Left colon (tissue), 2 donors: ENCODE results near the gene TP53I11. TPM values are rescaled to one million over a fixed set of nuclear protein-coding genes. Genes with fewer than 3 reads are reported as not detected.

ENCODE experiments used
- ATAC-seq: fragments of 200-7000 bp; cut with Tn5 transposase; one replicate; pipeline ENCODE4 v1.9.1; 2020; ENCODE audit warnings: mild to moderate bottlenecking, moderate library complexity
- DNase-seq, 2 donors: peaks; one replicate each; pipeline ENCODE4 v3.0.0-alpha.2; 2020
- intact Hi-C, 2 donors: fragments of 100-400 bp; cut with DNase I in 1 of 2; cut with micrococcal nuclease in 1 of 2; formaldehyde crosslinking; loops; one replicate each; pipeline versions ENCODE4 v1.11.2 to v1.14.0; 2022; cut with DNase I, micrococcal nuclease
- total RNA-seq, 2 donors: library from RNA; stranded (reverse); fragmentation: NEBNext Ultra II Directional; extraction: Animal tissue kit (Norgen Biotek cat#: 25700); gene quantifications; one replicate each; pipeline ENCODE4 v1.2.1, GENCODE V29; 2021
- donor health status: DM: no; HTN: no; CAD: no.
- donor health status: DM: yes; HTN: yes; CAD: no.

TP53I11 gene
- total RNA-seq, 2 donors from 2014 or later = 69.8 to 91.7 TPM

DNA sequence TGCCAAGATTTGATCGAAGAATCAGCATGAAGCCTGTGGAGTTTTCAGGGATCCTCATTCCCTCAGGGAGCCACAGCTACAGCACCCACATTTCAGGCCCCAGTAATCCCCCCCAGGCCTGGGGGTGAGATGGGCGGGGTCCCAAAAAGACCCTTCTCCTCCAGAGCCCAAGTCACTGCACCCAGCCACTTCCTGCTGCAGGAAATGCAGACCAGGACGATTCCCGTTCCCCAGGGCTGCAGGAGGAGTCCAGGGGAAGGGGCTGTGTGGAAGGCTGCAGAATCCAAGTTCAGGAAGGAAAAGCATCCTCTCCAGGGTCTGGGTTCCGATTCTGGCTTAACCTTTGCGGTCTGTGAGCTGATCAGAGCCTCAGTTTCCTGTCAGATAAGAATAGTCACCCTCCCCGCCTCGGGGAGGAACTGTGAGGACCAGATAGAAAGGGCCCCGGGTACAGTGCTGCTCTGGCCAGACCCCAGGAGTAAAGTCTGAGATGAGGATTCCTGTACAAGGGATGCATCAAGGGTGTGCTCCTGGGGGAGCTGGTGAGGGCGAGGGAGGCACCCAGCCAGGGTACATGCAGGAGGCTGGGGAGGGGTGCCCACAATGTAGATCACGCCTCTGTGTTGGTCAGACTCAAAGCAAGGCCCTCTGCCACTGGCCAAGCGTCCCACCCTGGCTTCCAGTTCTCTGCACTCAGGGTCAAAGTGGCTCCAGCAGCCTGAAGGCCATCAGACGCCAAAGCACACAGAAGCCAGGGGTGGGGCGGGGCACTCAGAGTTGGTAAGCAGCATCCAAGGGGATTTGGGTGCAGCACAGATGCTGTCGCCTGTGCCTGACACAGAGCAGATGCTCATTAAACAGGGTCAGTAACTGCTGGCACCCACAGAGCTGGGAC lies 30.1 kb upstream of the TP53I11 start:
- intact Hi-C loops = no loop called here
- ATAC-seq (no peak), DNase-seq (peak; percentile 56 to 60)

DNA sequence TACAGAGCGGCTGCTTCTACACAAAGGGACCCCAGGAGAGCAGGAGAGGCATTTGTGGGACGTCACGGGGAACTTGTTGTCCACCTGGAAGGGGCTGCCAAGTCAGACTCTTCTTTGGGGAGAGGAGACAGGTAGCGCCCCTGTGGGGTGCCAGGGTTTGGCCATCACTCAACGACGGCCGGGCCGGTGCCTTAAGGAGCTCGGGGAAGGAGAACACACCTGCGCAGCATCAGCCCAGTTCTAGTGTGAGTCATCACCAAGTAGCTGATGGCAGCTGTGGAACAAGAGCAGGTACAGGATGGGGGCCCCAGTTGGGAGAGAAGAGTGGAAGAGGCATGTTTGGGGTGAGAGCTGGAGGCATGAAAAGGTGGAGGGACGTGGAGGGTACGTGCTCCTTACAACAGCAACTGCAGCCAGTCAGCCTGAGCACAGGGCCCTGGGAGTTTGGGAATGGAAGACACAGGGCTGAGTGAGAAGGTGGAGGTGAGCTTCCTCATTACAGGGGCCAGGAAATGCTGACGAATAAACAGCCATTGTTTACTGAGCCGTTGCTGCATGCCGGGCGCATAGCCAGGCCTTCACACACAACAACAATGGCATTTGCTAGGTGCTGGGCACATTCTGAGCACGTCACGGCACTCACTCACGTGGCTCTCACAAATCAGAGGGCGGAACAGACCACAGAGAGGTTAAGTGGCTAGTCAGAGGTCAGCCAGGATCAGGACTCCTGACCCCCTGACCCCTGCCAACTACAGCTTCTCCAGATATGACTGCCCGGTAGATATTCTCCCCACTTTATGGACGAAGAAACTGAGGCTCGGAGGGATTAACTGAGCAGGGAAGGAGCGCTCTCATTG lies 29.1 kb upstream of the TP53I11 start:
- intact Hi-C loops = no loop called here
- DNase-seq (peak; percentile 86 to 90), ATAC-seq (peak; percentile 68)

DNA sequence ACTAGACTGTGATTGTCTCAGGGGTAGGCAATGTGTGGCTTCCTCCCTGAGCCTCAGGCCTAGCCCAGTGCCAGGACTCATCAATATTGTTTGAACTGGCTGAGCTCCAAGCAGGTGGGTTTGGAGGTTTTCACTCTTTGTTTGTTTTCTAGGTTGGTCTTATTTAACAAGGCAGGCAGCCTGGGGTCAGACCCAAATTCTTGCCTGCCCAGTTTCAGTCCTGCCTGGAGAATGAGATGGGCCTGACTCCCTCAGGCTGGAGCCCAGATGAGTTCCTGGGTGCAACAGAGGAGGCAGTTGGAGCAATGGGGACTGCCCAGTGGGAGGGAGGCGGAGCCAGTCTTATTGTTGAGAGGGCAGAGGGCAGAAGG lies 28.3 kb upstream of the TP53I11 start:
- DNase-seq = peak; percentile 75 to 89
- peak; percentile 70 for ATAC-seq
- intact Hi-C loops = no loop called here

DNA sequence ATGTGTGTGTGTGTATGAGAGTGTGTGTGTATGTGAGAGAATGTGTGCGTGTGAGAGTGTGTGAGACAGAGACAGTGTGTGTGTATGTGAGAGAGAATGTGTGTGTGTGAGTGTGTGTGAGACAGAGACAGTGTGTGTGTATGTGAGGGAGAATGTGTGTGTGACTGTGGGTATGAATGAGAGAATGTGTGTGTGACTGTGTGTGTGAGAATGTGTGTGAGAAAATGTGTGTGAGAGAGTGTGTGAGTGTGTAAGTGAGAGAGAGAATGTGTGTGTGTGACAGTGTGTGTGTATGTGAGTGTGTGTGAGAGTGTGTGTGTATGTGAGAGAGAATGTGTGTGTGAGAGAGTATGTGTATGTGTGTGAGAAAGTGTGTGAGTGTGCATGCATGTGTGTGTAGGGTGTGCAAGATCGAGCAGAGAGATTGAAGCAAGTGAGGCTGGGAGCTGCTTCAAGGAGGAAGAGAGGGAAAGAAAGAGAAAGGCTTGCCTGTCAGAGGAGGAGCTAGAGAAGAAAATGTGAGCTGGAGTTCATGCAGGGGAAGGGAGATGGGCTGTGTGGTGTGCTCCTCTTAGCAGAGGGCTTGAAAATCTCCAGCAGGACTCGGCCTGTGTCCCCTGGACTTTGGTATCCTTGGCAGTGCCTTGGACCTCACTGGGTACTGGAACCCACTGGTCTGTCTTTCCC lies 27.7 kb upstream of the TP53I11 start:
- DNase-seq = no peak
- intact Hi-C loops = no loop called here
- ATAC-seq = no peak

DNA sequence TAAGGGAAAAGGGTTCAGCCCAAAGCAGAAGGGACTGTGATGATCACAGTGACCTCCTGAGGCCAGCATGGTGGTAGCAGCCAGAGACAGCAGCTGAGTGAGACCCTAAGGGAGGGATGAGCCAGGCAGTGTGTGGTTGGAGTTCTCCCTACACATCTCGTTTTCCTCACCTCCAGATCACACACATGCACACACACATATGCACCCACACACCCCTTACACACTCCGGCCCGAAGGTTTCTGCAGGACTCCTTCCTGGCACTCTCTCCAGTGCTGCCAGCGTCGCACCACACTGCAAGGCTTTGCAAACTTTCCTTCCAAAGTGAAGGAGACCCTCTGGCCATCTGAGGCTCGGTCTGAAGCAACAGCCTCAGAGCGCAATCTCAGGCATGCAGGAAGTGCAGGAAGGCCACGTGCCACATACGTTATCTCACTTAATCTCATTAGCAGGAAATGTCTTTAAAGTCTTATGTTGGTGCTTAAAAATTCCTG lies 26.9 kb upstream of the TP53I11 start:
- intact Hi-C loops = no loop called here

DNA sequence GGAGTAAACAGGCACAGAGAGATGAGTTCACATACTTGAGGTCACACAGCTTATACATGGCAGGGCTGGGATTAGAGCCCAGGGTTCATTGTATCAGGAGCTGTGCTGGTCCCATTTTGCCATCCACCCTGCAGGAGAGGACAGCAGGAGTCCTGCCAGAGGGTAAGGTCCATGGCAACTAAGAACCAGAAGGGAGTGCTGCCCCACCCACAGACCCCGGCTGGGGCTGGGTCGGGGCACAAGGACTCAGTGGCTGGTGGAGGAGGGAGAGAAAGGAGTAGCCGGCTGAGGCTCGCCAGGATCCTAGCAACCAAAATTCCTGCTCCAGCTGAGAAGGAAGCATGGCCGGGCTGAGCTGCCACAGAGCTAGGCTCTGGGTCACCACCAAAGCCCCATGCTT lies 25.9 kb upstream of the TP53I11 start:
- DNase-seq (peak in 1 of 2 donors; percentile 43), ATAC-seq (peak; percentile 9)
- intact Hi-C loops = no loop called here

More for the DNA sequence above, 26.9 kb upstream of the TP53I11 start:
- DNase-seq (peak in 1 of 2 donors; percentile 56), ATAC-seq (peak; percentile 14)

DNA sequence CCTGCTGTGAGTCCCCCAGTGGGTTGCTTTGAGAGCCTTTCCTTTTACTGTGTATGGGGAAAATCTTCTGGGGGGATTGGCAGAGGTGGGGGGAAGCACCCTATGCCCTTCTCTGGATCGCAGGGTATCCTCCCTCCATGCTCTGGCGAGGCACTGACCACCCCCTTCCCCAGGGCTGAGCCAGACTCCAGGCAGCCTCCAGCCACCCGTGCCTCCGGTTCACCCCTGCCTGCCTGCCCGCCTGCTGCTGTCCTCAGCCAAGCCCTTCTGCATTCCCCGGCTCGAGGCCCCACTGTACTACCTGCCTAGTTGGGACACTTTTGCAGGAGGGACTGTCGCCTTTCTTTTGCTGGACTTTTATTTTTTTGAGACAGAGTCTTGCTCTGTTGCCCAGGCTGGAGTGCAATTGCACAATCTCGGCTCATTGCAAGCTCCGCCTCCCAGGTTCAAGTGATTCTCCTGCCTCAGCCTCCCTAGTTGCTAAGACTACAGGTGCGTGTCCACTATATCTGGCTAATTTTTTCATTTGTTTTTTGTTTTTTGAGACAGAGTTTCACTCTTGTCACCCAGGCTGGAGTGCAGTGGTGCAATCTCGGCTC lies 23.8 kb upstream of the TP53I11 start:
- ATAC-seq (no peak), DNase-seq (no peak)
- intact Hi-C loops = no loop called here

DNA sequence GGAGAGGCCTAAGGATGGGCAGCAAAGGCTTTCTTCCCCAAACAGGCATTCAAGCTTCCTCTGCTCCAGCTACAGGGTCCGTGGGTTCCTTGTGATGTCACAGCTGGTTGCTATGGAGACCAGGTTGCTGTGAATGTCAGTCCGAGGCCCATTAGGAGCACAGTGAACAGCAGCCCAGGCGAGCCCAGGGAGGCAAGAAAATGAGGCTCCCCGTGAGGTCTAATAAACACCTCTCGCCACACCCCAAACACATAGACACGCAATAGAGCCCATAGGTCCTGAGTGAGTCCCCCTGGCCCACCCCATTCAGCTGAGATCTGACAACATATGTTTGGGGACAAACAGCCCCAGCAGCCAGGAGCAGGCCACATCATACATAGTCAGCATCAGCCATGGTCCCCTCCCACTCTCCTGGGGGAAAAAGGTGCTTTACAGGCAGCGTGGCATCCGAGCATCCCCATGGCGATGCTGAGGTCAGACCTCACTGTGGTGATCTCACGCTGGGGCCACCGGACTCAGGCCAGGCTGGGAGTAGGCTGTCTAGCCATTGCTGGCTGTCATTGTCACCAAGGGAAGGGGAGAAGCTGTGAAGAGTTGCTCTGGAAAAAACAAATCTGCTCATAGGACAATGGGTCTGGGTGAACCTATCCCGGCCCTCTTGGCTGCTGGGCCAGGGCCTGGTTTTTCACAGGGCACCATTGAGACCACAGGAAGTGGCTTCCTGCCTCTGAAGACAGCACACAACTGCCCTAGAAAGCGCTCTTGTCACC lies 23.1 kb upstream of the TP53I11 start:
- DNase-seq = no peak
- intact Hi-C loops = no loop called here
- ATAC-seq = no peak

DNA sequence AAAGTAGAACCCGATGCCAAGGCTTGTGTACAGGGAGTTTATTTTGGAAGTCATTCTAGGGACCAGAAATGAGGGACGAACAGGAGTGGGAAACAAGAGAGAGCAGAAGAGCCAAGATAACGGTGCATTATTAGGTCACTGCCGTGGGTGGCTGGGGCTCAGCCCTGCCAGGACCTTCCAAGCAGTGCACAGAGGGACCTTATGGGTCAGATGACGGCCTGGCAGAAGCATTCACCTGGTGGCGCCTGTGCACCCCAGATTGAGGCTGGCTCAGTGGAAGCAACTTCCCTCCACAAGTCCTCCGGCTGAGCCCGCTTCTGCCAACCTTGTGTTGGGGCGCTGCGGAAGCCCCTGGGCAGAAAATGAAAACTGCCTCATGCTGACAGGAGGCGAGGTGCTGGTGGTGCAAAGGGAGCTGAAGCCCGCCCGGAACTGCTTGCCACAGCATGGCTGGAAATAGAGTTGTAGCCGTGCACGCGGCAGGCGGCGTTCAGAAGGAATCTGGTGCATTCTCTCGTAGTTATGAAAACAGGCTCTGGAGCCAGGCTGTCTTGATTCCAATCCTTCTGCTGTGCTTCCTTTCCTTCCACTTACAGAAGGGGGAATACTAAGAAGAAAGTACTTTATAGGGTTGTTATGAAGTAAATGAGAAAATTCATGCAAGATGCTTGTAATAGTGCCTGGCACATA lies 22.2 kb upstream of the TP53I11 start:
- DNase-seq (no peak), ATAC-seq (no peak)
- intact Hi-C loops = no loop called here

DNA sequence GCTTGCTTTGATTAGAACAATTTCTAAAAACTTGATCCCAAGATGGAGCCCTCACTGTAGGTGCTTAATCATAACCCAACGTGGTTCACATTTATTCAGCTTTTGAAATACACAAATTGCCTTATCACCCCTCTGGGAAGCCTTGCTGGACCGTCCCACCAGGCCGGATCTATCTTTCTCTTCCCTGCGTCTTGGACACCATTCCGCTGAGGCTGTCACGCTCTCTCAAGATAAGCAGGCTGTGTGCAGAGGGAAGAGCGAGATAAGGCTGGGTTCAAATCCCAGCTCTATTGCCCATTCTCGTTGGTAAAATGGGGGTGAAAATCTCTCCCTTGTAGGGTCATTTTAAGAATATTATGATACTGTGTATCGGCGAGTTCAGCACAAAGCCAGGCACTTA lies 20.5 kb upstream of the TP53I11 start:
- no peak for DNase-seq
- ATAC-seq = no peak
- intact Hi-C loops = no loop called here

DNA sequence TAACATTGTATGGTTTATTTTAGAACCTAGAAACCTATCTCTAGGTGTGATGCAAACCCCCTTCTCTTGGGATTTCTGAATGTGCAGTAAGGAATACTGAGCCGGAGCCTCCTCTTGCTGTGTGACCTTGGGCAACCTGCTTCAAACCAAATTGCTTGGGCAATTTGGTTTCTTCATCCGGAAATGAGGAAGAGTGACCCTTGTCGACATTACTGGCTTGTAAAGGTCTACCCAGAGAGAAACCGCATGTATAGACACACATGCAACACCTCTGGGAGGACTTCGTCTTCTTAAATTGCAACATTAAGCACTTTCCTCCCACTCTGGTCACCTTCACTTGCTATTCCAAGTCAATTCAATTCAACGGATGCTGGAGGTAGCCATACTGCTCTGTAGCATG lies 19.6 kb upstream of the TP53I11 start:
- no peak for DNase-seq
- intact Hi-C loops = no loop called here
- no peak for ATAC-seq

DNA sequence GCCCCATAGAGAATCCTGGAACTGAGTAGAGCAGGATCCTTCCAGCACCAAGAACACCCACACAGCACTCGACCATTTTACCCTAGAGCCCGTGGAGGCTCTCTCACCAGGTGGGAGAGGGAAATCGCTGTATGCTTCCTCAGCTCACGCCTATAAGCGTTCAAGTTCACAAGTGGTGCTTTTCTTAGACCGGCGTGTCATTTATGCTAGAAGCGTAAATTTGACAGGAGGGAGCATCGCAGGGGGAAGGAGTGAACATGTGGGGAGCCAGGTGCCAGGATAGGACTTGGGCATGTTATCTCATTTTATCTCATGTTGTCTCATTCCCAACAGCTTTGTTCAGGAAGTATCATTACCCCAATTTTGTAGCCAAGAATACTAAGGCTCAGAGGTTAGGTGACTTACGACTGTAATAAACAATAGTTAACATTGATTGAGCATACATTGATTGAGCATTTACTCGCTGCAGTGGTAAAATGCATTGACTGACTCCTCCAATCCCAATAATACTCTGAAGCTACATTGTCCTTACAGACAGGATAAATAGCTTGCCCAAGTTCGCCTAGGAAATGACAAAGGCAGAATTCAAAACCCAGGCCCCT lies 19.1 kb upstream of the TP53I11 start:
- ATAC-seq (peak; percentile 68), DNase-seq (no peak)
- intact Hi-C loops = no loop called here

DNA sequence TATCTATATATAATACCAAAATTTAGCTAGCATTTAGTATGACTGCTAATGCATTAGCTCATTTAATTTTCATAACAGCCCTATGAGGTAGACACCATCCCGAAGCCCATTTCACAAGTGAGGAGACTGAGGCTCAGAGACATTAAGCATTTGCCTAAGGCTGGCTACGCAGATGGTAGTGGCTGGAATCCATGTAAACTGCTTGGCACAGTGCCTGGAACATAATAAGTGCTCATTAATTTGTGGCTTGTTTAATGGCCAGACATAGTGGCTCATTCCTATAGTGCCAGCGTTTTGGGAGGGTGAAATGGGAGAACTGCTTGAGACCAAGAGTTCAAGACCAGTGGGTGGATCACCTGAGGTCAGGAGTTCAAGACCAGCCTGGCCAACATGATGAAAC lies 17.8 kb upstream of the TP53I11 start:
- intact Hi-C loops = no loop called here
- ATAC-seq = no peak
- no peak for DNase-seq

DNA sequence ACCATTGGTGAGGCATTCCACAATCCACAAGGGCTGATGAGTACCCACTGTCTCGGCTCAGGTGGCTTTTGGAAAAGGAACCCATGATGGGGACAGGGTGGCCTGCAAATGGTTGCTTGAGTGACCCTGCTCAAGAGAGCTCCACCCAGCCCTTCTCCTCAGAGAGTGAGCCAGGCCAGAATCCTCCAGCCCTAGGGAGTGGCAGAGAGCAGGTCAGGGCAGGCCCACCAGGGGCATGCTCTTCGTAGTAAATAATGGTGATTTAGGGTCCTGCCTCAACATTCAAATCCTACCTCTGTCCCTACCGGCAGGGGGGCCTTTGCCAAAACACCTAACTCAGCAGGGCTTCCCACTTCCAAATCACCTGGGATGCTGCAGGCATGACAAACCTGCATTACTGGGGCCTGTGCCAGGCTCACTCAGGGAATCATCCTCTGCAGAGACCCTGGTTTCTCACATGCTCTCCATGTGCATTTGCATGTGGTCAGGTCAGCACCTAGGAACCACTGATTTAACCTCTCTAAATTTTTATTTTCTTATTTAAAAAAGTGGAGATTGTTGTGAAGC lies 17.3 kb upstream of the TP53I11 start:
- intact Hi-C loops = no loop called here
- DNase-seq (no peak), ATAC-seq (no peak)

DNA sequence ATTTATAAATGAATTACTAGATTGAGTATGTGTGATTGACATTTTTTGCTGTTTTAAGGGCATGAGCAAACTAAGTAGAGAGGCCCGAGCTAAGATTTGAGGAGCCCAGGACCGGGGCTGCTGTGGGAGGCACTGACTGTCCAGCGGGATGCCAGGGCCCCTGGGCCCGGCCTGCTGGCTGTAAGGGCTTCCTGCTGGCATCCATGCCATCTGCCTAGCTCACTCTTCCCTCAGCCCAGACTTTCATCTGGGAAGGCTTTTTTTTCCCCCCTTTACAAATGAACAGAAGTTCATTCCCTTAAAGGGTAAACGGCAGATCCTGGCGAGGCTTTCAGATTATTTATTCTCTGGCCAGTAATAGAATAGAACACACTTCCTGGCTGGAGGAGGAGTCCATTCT lies 16.0 kb upstream of the TP53I11 start:
- DNase-seq = no peak
- no peak for ATAC-seq
- intact Hi-C loops = no loop called here

DNA sequence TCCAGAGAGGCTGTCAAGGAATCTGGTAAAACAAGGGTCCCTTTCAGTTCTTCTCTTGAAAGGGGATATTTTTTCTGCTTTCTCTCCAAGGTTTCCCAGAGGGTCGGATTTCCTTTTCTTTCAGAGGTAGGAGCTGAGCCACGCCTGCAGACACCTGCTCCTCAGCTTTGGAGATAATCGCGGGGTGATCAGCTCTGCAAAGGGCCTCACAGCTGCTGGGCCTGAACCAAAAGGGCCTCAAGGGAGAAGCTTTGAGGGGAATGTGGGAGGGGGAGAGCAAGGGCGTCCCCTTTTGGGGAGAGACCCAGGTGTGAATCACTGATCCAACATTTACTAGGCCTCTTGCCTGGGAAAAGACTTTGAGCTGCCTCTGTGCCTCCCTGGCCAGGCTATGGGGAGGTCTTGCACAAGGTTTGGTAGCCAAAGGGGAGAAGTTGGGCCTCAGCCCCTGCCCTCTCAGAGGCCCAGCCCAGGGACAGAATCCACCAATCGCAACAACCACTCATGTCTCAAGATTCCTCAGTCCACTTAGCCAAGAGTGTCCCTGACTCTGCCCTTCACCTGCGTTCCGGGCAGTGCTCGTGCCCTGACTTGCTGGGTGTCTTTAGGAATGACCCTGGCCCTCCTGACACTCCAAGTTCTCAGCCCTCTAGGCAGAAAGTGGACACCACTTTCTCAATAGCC lies 14.0 kb upstream of the TP53I11 start:
- no peak for DNase-seq
- ATAC-seq = no peak
- intact Hi-C loops = no loop called here
